GM23338 (cell line): ENCODE results near the gene RENBP. TPM values are rescaled to one million over a fixed set of nuclear protein-coding genes. Genes with fewer than 3 reads are reported as not detected.

Experiments used
- ATAC-seq: fragments of 200-7000 bp; cut with Tn5 transposase; 3 replicates; pipeline ENCODE4 v1.9.1; 2020
- DNase-seq: peaks from one replicate; pipeline ENCODE4 v3.0.0-alpha.2; 2015; ENCODE audit warnings: low spot score
- H2AFZ ChIP-seq: fragments of 200-600 bp; sonication (generic); 2 replicates; pipeline ENCODE4 v1.8.0; 2016; ENCODE audit warnings: antibody characterized with exemption, mild to moderate bottlenecking, moderate library complexity
- H3F3A ChIP-seq: fragments of 200-600 bp; sonication (generic); replicated peaks from 2 replicates; pipeline ENCODE4 v1.8.0; 2017; ENCODE audit warnings: antibody characterized with exemption, mixed run types, low read depth
- H3K27ac ChIP-seq: fragments of 200-600 bp; sonication (generic); 2 replicates; pipeline ENCODE4 v1.6.1; 2016; ENCODE audit warnings: low read depth
- H3K27me3 ChIP-seq: fragments of 200-600 bp; sonication (generic); 2 replicates; pipeline ENCODE4 v1.8.0; 2016; ENCODE audit warnings: mild to moderate bottlenecking, mixed run types, moderate library complexity; ENCODE audit not compliant: insufficient read depth
- H3K36me3 ChIP-seq: fragments of 200-600 bp; sonication (generic); 2 replicates; pipeline ENCODE4 v1.8.0; 2016; ENCODE audit warnings: mild to moderate bottlenecking; ENCODE audit not compliant: insufficient read depth
- H3K4me1 ChIP-seq: fragments of 200-600 bp; sonication (generic); 2 replicates; pipeline ENCODE4 v1.8.0; 2016; ENCODE audit warnings: mild to moderate bottlenecking, moderate library complexity; ENCODE audit not compliant: insufficient read depth
- H3K4me2 ChIP-seq: fragments of 200-600 bp; sonication (generic); 2 replicates; pipeline ENCODE4 v1.7.1; 2017; ENCODE audit warnings: mixed run types
- H3K4me3 ChIP-seq: fragments of 200-600 bp; sonication (generic); 2 replicates; pipeline ENCODE4 v1.6.1; 2016; ENCODE audit warnings: mixed run types
- H3K79me2 ChIP-seq: fragments of 200-600 bp; sonication (generic); replicated peaks from 2 replicates; pipeline ENCODE4 v1.8.0; 2017; ENCODE audit warnings: mild to moderate bottlenecking; ENCODE audit not compliant: insufficient read depth
- H3K9me2 ChIP-seq: fragments of 200-600 bp; sonication (generic); 2 replicates; pipeline ENCODE4 v1.8.0; 2017; ENCODE audit not compliant: insufficient read depth
- H4K20me1 ChIP-seq: fragments of 200-600 bp; sonication (generic); replicated peaks from 2 replicates; pipeline ENCODE4 v1.8.0; 2017; ENCODE audit warnings: mild to moderate bottlenecking; ENCODE audit not compliant: insufficient read depth
- H3K27ac Mint-ChIP-seq: 2 replicates; pipeline ENCODE4 v1.8.0; 2020; ENCODE audit warnings: inconsistent platforms, mild to moderate bottlenecking, moderate library complexity, mixed read lengths
- H3K27me3 Mint-ChIP-seq: 3 replicates; pipeline ENCODE4 v1.8.0; 2022; ENCODE audit warnings: low read depth, mild to moderate bottlenecking, moderate library complexity, mixed read lengths, inconsistent platforms; ENCODE audit not compliant: insufficient read depth, poor library complexity
- H3K36me3 Mint-ChIP-seq: 3 replicates; pipeline ENCODE4 v1.8.0; 2021; ENCODE audit warnings: low read depth, mild to moderate bottlenecking, inconsistent platforms, moderate library complexity, mixed read lengths
- H3K4me1 Mint-ChIP-seq: 3 replicates; pipeline ENCODE4 v1.8.0; 2020; ENCODE audit warnings: mild to moderate bottlenecking, inconsistent platforms, mixed read lengths
- H3K4me3 Mint-ChIP-seq: 3 replicates; pipeline ENCODE4 v1.8.0; 2021; ENCODE audit warnings: moderate library complexity, mild to moderate bottlenecking, inconsistent platforms, mixed read lengths
- H3K9me3 Mint-ChIP-seq: 3 replicates; pipeline ENCODE4 v1.8.0; 2020; ENCODE audit warnings: moderate library complexity, mild to moderate bottlenecking, inconsistent platforms, mixed read lengths
- CREB1 ChIP-seq: fragments of 250-450 bp; sonication (Bioruptor Pico); IDR thresholded peaks from 2 replicates; pipeline ENCODE4 v1.5.0; 2020; ENCODE audit warnings: low read depth, mild to moderate bottlenecking, moderate library complexity
- ETS1 ChIP-seq: IDR thresholded peaks from 2 replicates; pipeline ENCODE4 v1.6.1; 2016; ENCODE audit warnings: antibody characterized with exemption
- JUNB ChIP-seq: IDR thresholded peaks from one replicate; pipeline ENCODE4 v1.6.1; 2016; ENCODE audit warnings: antibody characterized with exemption; ENCODE audit not compliant: unreplicated experiment
- NANOG ChIP-seq: IDR thresholded peaks from 2 replicates; pipeline ENCODE4 v1.6.1; 2016; ENCODE audit warnings: antibody characterized with exemption, borderline replicate concordance
- REST ChIP-seq: IDR thresholded peaks from one replicate; pipeline ENCODE4 v1.6.1; 2018; ENCODE audit warnings: antibody characterized with exemption; ENCODE audit not compliant: unreplicated experiment
- ZNF114 ChIP-seq: fragments of 250-450 bp; sonication (Bioruptor Pico); IDR thresholded peaks from 2 replicates; pipeline ENCODE4 v1.5.0; 2020; ENCODE audit warnings: mild to moderate bottlenecking, moderate library complexity
- ZNF331 ChIP-seq: fragments of 250-450 bp; sonication (Bioruptor Pico); IDR thresholded peaks from 2 replicates; pipeline ENCODE4 v1.5.0; 2020; ENCODE audit warnings: low read depth, mild to moderate bottlenecking, moderate library complexity
- ZNF462 ChIP-seq: fragments of 250-450 bp; sonication (Bioruptor Pico); IDR thresholded peaks from 2 replicates; pipeline ENCODE4 v1.5.0; 2020; ENCODE audit warnings: mild to moderate bottlenecking, moderate library complexity
- polyA plus RNA-seq: library from polyadenylated mRNA; unstranded; fragments of >200 nt; fragmentation: Nextera tagmentation; extraction: Ambion mirVana; gene quantifications from 2 replicates; pipeline ENCODE4 v1.2.1, GENCODE V29; 2016
- total RNA-seq: library from RNA; depleted of rRNA; stranded (reverse); fragments of >200 nt; shearing (Covaris generic); gene quantifications from 2 replicates; pipeline ENCODE4 v1.2.3, GENCODE V29; 2014

Gene RENBP
- total and polyA plus RNA-seq, 2 experiments from 2014 or later: 2.0 to 10.3 TPM

- no peaks in the 10 kb centered on the region for H3K27me3 ChIP-seq
- no peaks in the 10 kb centered on the region for H4K20me1 ChIP-seq
- no peak overlapping the region for H3K27ac ChIP-seq
- no peaks in the 10 kb centered on the region for H3K27me3 Mint-ChIP-seq
- no peak overlapping the region for H3K4me3 ChIP-seq
- no peaks in the 10 kb centered on the region for H3K79me2 ChIP-seq
- H2AFZ ChIP-seq: no peak overlapping the region
- no peak for TF ChIP-seq JUNB
- TF ChIP-seq ZNF462 (CRISPR knock-in tag): no peak
- no peak for TF ChIP-seq ZNF331 (CRISPR knock-in tag)
- no peak for TF ChIP-seq REST
- TF ChIP-seq ZNF114 (CRISPR knock-in tag): no peak
- no peak for TF ChIP-seq CREB1 (CRISPR knock-in tag)
- no peak for TF ChIP-seq ETS1
- no peak for TF ChIP-seq NANOG
- no peak overlapping the region for H3K27ac Mint-ChIP-seq
- no peaks in the 10 kb centered on the region for H3K9me2 ChIP-seq
- ATAC-seq (no peak), DNase-seq (no peak)
- no peaks in the 10 kb centered on the region for H3F3A ChIP-seq
- H3K36me3 Mint-ChIP-seq: peaks cover 24% of the 10 kb centered on the region
- H3K4me3 Mint-ChIP-seq: no peak overlapping the region
- H3K4me2 ChIP-seq: no peak overlapping the region
- no peaks in the 10 kb centered on the region for H3K4me1 ChIP-seq
- H3K4me1 Mint-ChIP-seq: no peaks in the 10 kb centered on the region; the same call in 2 of the 3 replicates
- no peaks in the 10 kb centered on the region; the same call in 2 of the 3 replicates for H3K9me3 Mint-ChIP-seq
- H3K36me3 ChIP-seq: no peaks in the 10 kb centered on the region
These were observed 31.2 kb downstream of the RENBP start for GRCh38 chrX:153913211-153913610.
